Activated CD4-positive, alpha-beta T cell treated with anti-CD3 and anti-CD28 coated beads, Interleukin-2, amount 50 U/mL, for 48 hours (primary cell): ENCODE measurements around the gene PEPD.

ENCODE experiments used
- DNase-seq, 2 experiments: peaks; one replicate each; pipeline ENCODE4 v3.0.0-alpha.2; 2020

Gene PEPD

DNA sequence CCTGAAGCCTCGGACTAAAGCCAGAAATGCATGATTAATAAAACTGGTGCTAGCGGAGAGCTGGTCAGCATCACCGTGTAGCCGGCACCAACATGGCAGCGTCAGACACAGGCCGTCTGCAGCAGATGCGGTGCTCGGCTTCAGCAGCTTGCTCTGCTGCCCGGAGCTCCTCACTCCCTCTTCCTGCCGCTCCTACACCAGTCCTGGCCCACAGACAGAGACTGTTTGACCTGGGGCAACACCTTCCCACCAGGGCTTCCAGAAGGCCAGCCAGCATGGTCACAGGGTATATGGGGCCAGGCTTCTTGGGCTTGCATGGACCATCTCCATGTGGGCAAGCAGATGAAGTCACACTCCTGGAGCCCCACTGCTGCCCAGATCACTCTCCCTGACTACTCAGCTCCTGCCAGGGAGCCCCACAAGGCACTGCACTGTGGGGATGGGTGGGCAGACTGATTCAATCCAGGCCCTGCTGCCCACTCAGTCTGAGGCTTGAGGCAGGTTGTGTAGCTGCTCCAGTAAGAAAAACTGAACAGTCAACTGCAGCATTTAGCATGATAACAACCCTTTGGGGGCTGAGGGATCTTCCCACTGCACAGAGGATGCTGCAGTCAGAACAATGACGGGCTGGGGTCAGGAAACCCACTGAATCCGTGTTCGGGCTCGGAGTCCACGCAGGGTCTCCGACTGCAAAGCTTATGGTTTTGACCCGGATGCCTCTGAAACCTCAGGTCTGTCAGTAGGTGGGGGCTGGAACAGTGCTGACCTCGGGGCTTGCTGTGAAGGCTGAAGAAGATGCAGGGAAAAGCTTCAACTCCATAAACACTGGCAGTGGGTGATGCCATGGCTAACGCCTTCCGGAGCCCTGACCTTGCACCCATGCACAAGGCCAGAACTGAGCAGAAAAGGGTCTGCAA, 102.5 kb downstream of the PEPD start:
- no peak for DNase-seq

DNA sequence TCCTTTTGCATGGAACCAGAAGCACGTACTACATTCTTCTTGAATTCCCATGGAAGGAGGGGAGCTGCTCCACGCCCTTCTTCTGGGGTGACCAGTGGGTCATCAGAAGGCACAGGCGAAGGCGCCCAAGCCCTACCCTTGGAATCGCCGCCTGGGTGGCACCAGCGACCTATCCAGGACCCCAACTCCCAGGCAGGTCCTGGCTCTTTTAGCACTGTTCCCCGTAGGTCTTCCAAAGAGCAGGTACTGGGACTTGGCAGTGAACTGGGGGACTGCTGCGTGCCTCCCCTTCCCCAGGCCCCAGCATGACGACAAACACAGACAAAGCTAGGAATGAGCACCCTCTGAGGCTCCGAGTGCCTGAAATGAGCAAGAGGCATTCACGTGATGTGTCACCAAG, 103.1 kb downstream of the PEPD start:
- DNase-seq: no peak

DNA sequence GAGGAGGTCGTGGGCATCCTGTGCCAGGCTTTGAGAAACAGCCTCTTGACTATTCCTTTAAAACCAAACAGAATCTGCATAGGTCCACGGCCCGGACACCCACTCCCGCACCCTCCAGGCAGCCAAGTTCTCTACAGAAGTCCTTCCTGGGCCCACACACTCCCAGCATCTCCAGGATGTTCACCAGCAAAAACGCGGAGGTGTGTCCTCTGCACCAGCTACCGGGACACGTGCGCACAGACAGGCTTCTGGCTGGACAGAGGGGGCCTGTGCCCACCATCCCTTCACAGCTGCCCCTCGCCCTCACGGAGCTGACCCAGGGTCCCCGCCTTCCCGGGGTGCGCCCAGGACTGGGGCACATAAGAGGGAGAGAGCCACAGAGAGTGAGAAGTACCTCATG, 103.8 kb downstream of the PEPD start:
- DNase-seq: no peak

DNA sequence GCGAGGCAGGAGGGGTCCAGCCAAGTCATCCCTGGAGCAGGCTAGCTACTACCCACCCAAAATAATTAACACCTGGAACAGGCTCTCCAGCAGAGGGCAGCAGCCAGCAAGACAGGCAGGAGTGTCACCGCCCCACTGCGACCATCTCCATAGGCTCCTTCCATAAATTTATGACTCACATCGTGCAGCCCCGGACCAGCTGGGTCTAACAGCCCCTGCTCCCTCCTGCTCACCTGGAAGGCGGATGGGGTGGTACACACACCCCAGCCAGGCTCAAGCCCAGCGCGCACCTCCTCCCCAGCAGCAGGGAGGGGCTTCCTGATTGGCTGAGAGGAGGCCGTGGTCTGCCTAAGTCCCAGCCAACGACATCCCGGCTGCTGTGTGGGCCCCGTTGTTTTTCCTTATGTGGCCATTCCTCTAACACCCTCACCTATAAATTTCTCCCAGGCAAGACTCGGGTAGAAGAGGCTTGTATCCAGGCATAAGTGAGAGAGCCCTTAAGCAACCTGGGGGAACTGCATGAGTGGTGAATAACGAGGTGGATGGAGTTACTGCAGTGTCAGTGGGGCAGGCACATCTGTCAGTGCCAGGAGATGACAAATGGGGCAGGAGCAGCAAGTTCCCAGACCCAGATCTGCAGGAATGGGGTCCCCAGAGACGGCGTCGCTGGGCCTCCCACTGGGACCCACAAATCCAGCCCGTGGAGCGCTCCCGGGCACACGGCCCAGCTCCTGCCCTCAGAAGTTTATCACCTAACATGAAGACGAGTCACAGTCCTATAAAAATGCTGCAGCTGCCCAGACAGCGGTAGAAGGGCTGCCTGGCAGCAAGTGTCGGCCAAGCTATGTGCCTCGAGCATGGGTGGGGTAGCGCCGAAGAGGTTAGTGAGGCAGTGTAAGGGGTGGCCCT, 105.0 kb downstream of the PEPD start:
- peak; percentile 76 to 80 for DNase-seq

DNA sequence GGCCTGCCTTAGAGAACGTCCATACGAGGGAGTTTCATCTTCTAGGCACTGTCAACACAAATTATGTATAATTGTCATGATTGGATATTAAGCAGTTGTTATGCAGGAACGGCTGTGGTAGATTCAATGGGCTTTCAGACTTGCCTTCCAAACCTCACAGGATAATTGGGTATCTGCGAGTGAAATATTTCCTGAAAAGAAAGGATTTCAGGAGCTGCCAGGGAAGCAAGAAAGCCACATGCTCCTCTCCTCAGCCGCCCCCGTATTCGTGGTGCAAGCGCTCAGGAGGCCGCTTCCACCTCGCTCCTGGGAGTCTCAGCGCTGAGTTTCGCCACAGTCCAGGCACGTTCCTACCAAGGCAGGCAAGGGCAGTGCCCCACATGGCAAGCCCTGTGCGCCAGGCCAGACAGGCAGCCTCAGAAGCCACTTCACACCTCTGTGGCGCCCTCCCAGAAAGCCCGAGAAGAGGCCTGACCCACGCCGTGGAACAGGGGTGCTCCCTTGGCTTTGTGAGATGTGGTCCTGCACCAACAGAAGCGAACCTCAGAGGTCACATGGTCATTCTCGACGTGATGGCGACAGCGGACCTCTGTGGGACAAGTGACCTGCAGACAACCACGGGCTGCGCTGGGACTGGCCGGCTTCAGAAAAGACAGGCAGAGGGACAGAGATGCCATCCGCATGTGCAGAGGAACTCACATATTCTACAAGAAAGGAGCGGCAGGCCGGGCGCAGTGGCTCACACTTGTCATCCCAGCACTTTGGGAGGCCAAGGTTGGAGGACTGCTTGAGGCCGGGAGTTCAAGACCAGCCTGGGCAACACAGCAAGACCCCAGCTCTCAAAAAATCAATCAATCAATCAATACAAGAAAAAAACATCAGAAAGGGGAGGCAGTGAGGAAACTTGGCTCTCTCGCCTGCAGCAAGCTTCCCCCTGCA, 106.7 kb downstream of the PEPD start:
- no peak for DNase-seq

DNA sequence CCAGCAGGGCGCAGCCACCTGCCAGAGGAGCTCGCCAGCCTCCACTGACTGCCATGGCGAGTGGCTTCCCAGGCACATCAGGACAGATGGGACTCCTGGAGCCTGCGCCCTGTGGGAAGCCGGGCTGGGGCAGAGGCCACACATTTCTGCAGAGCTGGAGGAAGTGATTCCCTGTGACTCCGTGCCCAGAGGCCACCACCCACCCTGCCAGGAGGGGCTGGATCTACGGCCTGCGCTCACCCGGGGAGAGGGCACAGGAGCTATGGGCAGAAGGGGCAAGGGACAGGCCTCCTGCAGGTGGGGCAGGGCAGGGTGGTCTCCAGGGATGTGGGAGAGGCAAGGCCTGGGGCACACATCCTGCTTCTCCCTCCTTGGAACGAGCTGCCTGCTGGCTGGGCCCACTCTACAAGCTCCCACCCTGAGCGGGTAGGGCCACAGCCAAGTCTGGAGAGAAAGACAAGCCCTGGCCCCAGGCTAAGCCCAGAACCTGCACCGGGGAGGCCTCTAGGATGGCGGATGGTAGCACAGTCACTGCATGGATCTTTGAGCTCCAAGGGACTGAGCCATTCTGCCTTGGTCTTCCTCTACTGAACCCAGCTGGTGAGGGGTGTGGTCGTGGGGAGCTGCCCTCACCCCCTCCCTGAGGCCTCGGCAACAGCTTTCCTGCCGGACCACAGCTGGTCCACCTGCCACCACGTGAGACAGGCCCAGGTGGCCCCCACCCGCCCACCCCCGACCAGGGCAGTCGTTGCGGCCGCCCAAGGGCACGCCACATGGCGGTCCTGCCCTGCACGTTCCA, 107.5 kb downstream of the PEPD start:
- no peak for DNase-seq

DNA sequence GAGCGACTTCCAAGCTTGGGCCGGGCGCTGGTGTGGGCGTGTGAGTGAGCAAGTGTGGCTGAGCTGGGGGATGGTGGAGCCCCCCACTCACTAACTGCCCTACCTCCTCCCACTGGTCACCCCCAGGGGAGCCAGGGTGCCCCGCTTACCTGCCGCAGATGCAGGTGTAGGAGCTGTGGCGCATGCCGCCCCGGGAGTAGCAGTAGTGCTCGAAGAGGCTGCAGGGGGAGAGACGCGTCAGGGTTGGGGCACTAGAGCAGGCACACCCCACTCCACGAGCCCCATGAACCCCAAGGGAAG, 108.2 kb downstream of the PEPD start:
- no peak for DNase-seq

DNA sequence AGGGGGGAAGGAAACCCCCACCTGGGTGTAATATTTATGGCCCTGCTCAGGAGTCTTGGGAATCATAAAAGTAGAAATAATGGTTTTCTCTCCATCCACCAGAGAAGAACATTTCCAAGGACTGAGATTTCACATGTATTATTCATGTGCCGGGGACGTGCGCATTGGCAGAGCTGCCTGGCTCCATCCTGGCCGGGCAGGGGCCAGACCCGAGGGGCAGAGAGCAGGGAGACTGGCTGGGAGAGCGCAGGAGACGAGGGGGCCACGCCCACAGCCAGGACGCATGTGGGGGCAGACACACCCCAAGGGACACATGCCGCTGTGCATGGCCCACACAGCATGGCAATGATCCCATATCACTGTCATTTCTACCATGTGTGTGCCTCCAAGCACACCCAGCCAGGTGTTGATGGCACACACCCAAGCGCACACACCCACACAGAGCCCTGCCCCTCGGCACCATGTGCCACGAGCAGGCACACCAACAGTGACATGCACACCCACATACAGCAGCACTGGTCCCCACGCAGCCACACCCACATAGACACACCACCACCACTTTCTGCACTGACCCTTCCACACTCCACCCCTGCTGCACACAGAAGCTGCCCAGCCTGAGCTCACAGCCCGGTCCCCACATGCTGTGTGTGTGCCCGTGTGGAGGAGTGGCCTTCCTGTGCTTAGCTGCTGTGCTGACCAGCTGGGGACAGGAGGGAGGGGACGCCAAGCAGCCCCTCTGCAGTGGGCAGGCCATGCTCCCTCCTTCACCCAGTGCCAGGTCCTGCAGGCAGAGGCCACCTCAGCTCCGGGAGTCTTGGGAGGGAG, 108.8 kb downstream of the PEPD start:
- DNase-seq: no peak

DNA sequence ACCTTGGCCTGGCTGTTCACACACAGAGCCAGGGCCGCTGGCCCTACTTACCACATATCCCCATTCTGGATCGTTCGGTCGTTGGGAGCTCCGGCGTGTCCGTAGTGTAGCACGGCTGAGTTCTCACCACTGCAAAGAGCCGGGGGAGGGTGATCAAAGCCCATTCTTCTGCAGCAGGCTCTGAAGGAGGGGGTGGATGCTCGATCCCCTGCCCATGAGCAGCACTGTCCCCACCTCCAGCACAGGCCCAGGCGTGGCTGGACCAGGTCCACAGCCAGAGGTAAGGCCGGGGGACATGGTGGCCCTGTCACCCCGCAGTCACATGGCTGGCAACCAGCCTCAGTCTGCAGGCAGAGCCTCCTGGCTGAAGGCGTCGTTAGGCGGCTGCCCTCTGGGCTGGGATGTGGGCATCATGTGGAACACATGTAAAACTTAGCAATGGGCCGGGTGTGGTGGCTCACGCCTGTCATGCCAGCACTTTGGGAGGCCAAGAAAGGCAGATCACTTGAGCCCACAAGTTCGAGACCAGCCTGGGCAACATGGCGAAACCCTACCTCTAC, 109.9 kb downstream of the PEPD start:
- no peak for DNase-seq

DNA sequence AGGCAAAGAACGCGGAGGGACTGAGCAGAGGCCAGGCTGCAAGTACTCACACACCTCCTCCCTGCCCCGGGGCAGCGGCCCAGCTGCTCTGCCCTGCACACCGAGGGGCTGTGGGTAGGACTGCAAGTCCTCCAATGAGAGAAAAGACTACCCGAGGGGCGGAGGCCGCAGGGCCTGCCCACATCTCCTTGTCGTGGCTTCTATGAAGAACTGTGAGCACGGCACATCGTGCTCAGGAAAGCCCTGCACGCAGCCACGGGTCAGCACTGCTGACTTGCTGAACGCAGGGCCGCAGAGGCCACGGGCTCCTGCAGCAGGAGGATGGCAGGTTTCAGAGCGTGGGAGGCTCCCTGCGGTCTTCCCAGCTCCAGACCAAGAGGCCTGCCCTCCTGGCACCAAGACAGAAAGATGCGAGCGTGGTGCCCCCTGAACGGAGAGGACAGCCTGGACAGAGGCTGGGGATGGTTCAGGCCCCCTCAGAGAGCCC, 110.6 kb downstream of the PEPD start:
- DNase-seq: no peak

DNA sequence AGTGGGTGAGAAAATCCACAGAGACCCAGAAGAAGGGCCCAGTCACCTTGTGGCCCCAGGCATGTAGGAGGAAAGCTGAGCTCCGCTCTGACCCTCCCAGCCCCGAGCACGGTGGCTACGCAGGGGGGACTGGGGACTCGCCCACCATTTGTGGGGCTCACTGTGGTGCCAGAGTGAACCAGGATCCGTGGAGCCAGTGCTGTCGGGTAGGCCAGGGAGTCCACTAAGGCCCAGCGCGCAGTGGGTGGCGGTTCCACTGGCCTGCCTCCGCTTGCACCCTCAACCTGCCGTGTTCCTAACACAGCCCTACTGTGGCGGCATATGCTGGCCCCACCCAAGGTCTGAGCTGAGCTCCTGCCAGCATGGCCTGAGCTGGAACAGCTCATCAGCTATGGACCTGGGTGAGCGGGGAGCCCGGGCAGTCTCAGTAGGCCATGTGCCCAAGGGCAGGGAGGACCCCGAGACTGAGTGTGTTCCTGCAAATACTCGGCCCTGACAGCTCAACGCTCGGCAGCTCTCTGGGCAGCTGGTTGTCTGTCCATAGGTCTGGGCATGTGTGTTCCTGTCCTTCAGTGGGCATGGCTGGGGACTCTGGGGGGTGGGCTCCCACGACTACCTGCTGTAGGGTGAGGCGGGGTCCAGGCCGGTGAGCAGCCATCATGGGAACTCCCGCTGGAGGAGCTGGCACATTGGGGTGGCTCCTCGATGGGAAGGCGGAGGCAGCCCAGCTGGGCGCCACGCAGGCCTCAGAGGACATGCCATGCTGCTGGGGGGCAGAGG, 111.5 kb downstream of the PEPD start:
- DNase-seq: no peak

DNA sequence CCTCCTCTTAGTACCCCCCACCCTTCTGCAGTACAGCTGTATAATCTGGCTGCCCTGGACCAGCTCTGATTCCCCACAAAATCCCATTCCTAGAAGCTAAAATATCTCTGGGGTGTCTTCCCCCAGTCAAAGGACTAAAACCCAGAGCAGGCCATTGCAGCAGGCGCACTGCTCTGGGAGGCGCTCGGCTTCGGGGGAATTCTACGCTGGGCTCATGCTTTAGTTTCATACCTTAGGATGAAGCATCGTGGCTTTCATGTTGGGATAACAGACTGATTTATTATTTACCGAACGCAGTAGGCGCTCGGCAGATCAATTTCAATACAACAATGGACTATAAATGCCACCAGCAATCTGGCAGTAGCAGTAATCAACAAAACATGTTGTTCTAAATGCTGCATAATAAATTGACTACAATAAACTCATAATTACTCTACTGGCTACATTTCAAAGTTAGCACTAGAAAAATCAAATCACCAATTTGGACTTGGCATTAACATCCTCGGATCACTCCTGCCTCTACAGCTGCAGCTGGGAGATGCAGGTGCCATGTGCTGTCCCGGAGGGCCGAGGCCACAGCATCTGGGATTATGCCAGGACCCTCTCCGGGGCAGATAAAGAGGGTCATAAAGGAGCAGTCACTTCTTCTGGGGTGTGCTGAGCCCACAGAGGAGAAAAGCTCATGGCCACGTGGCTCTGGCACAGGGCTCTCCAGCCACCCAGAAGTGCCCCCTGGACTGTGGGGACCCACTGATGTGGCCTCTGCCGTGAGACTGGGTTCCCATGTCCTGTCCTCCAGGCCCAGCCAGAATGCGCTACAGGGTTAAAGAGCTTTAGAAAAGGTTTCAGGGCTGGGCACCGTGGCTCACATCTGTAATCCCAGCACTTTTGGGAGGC, 112.8 kb downstream of the PEPD start:
- DNase-seq: no peak

DNA sequence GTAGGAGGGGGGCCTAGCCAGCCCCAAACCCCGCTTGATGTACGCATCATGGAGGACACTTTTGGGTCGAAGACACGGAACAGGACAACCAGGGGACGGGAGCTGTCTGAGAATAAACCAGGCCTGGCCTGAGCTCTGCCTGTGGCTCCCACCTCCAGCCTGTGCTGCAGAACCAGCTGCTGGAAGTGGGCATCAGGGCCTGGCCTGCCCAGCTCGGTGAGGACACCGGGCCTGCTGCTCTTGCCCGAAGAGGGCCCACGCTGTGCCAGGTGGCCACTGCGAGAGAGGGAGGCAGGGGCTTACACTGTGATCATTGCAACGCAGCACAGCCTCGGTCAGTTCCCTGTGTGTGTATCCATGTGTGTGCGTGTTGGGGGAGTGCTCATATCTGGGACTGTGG, 113.5 kb downstream of the PEPD start:
- DNase-seq: no peak

DNA sequence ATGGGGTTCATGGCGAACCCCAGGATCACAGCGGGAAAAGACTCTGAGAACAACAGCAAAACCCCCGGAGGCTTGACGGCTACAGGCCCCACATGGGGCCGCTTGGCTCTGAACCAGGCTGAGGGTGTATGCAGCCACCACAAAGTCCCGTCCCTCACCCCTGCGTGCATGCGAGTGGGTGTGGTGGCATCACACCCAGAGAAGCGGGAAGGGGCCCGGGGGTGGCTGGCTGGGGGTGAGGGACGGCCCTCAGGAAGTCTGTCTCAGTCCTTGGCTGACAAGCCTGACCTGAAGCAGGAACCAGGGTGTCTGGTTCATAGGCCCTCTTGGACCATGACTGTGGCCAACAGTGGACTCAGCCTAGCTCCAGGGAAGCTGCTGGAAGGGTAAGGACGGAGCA, 113.9 kb downstream of the PEPD start:
- no peak for DNase-seq

DNA sequence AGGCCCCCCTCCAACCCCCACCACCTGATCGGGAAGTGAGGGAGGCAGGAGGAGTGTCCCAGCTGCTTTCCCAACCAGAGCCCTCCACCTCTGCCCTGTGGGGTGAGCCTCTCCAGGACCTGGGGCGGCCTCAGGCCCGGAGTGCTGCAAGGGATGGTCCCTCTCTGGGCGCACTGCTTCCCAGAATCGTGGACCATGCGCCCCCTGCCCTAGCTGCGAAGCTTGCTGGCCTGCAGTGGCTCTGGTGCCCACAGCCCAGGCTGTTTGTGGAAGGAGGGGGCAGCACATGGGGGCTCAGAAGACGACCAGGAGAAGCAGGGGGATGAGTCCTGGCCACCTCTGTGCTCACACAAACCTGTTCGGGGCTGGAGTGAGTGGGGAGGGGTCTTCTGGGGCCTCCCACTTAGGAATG, 114.4 kb downstream of the PEPD start:
- DNase-seq: no peak

DNA sequence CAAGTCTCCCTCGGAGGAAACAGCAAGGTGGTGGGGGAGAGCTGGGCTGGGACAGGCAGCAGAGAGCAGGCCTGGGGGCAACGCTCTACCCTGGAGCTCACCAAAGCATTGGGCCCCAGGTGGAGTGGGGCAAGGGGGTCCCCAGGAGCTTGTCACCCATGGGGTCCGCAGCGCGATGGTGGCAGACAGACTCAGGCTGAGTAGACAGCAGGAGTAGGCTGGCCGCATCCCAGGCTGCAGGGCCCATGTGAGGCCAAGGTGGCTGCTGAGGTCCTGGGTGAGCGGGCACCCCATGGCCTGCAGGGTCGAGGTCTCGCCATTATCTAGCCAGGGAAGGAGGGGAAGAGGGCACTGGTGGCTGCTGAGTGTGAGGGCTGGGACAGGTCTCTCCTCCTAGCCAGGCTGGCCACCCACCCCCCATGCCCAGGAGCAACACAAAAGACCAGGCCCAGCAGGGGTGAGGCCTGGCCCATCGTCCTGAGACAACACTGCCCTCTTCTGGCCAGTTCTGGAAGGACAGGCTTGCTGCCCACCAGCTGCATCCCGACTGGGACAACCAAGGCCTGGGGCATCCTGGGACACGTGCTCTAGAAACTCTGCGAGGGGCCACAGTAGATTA, 115.0 kb downstream of the PEPD start:
- DNase-seq: peak; percentile 86

DNA sequence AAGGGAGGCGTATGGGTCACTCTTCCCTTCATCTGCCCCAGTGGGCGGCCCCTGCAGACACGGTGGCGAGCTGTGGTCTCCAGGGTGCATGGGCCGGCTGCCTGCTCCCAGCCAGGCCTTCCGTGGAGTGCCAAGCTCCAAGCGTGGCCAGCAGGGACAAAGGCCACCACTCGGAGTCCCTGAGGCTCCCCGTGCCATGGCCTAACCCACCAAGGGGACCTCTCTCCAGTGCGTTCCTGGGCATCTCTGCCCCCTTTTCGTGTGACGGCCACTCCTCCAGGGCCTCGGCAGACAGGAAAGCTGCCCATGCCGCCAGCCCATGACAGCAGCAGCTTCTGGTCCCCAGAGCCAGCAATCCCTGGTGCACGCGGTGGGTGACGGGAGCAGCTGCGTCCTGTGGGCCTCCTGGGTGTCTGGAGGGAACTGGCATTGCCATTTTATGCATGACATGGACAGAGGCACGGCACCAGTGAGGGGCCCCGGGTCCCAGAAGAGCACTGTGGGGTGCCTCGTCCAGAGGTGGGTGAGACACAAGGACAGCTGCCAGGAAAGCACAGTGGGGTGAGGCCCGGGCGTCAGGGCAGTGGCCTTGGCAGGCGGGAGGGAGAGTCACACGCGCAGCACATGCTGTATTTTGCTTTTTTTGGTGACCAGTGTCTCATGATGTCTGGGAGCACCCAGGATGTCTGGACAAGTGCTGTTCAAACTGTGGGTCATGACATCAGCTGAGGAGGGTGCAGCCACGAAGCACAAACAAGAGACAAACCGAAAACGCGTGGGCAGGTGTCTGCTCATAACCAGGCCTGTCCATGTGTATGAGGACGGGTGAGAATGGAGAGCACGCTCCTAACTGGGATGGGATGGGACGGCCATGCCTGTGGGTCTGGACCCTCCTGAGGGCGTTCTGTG, 115.8 kb downstream of the PEPD start:
- peak; percentile 10 to 22 for DNase-seq
